ENCODE measurements around the gene JAKMIP1. TPM values are rescaled to one million over a fixed set of nuclear protein-coding genes. Genes with fewer than 3 reads are reported as not detected.
"Not testable (repeated sequence)": the region's sequence is repeated elsewhere in the genome, so short reads cannot be mapped to it uniquely, and the experiment has no call there.

The JAKMIP1 gene
- total and polyA plus RNA-seq, 3 experiments from 2014 or later: 12.7 to 26.1 (median 14.2) TPM

DNA sequence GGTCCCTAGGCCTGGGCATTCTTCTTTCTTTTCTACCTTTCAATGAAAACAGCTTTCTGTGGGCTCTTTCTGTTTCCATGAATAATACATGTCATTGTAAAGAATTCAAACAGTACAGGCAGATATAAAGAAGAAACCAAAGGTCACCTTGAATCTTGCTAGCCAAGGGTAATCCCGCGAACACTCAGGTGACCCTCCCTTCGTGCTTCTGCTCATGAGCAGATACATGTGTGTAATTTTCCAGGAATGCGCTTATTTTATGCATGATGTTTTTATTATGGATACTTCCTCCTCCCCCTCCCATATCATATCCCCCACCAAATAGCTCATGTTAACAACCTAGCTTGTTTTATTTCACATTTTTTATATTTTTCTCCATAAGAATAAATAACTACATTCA, 9.6 kb upstream of the JAKMIP1 start:
- no peaks in the 10 kb centered on the region for H3K4me1 Mint-ChIP-seq
- H3K36me3 Mint-ChIP-seq: no peaks in the 10 kb centered on the region
- DNase-seq: no peak
- no peaks in the 10 kb centered on the region for H3K27me3 ChIP-seq (ENCODE audit: insufficient read depth, low read length, poor library complexity, severe bottlenecking)
- H3K4me3 Mint-ChIP-seq: no peak overlapping the region
- no peaks in the 10 kb centered on the region for H3K4me1 ChIP-seq (ENCODE audit: insufficient read depth, low read length)
- CTCF ChIA-PET: no interaction called here
- POLR2A ChIA-PET: no interaction called here
- H3K27ac ChIP-seq (ENCODE audit: low read depth, low read length): no peak overlapping the region
- no peak overlapping the region for H3K27ac Mint-ChIP-seq
- H3K27me3 Mint-ChIP-seq: peaks cover 1 to 3% of the 10 kb centered on the region in 2 donors
- H3K9me3 Mint-ChIP-seq: peaks cover 0 to 4% (median 0%) of the 10 kb centered on the region in 5 donors
- no peak overlapping the region for H3K4me3 ChIP-seq (ENCODE audit: low read length)
- no peaks in the 10 kb centered on the region for H3K36me3 ChIP-seq (ENCODE audit: insufficient read depth, low read length)
- no peaks in the 10 kb centered on the region for H3K9me3 ChIP-seq (ENCODE audit: low read length)

DNA sequence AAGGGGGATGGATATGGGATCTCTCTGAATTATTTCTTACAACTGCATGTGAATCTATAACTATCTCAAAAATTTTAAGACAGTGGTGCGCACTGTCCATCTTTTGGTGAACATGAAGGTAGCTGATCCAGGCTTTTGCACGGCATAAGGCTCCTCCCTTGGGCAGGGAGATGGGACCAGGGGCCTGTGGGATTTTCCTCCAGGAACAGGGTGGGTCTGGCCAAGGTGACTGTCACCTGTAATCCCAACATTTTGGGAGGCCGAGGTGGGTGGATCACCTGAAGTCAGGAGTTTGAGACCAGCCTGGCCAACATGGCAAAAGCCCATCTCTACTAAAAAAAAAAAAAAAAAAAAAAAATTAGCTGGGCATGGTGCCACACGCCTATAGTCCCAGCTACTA, 8.9 kb upstream of the JAKMIP1 start:
- H3K27ac ChIP-seq (ENCODE audit: low read depth, low read length); CTCF ChIA-PET; H3K27me3 Mint-ChIP-seq; H3K4me1 ChIP-seq (ENCODE audit: insufficient read depth, low read length); DNase-seq; POLR2A ChIA-PET; H3K9me3 ChIP-seq (ENCODE audit: low read length); H3K4me3 Mint-ChIP-seq; H3K27me3 ChIP-seq (ENCODE audit: insufficient read depth, low read length, poor library complexity, severe bottlenecking); H3K4me3 ChIP-seq (ENCODE audit: low read length); H3K4me1 Mint-ChIP-seq; H3K36me3 Mint-ChIP-seq; H3K9me3 Mint-ChIP-seq; H3K36me3 ChIP-seq (ENCODE audit: insufficient read depth, low read length): not testable (repeated sequence)
- H3K27ac Mint-ChIP-seq: peak overlapping the region in 1 of 8 donors; percentile 6

DNA sequence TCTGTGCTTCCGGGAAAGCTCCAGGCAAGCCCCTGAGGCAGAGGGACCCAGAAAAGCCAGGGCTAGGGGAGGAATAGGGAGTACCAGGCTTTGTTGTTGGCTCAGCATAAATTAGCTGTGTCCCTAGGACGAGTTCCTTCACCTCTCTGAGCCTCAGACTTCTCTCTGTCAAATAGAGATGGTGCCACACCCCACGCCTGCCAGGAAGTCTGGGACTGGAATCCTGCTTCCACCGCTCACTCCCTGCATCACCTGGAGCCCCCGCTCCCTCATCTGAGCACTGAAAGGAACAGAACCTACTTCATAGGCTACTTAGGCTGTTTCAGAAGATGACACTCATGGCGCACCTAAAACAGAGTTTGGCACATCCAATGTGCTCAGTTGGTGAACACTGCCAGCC, 8.1 kb upstream of the JAKMIP1 start:
- no peak for DNase-seq
- ChIA-PET CTCF (no interaction called here), POLR2A (no interaction called here)
- Histone ChIP-seq H3K4me3 (ENCODE audit: low read length) (no peak overlapping the region), H3K27ac (ENCODE audit: low read depth, low read length) (no peak overlapping the region), H3K27me3 (ENCODE audit: insufficient read depth, low read length, poor library complexity, severe bottlenecking) (no peaks in the 10 kb centered on the region), H3K36me3 (ENCODE audit: insufficient read depth, low read length) (no peaks in the 10 kb centered on the region), H3K9me3 (ENCODE audit: low read length) (no peaks in the 10 kb centered on the region), H3K4me1 (ENCODE audit: insufficient read depth, low read length) (no peaks in the 10 kb centered on the region)
- peaks cover 0 to 4% (median 0%) of the 10 kb centered on the region in 5 donors for H3K9me3 Mint-ChIP-seq
- no peaks in the 10 kb centered on the region for H3K4me1 Mint-ChIP-seq
- no peaks in the 10 kb centered on the region for H3K36me3 Mint-ChIP-seq
- H3K4me3 Mint-ChIP-seq: no peak overlapping the region
- no peak overlapping the region for H3K27ac Mint-ChIP-seq
- peaks cover 0 to 1% of the 10 kb centered on the region in 2 donors for H3K27me3 Mint-ChIP-seq

DNA sequence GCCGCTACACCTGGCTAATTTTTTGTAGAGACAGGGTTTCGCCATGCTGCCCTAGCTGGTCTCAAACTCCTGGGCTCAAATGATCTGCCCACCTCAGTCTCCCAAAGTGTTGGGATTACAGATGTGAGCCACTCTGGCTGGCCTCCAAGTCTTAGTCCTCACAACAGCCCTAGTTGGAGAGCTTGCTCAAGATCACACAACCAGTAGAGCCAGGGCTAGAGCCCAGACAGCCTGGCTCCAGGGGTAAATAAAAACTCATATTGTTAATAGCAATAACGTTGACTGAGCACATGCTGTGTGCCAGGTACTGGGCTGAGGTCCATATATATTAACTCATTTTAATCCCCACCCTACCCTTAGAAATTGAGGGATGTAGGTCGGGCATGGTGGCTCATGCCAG, 7.3 kb upstream of the JAKMIP1 start:
- Histone ChIP-seq H3K4me3 (ENCODE audit: low read length) (no peak overlapping the region), H3K27ac (ENCODE audit: low read depth, low read length) (no peak overlapping the region), H3K4me1 (ENCODE audit: insufficient read depth, low read length) (no peaks in the 10 kb centered on the region), H3K27me3 (ENCODE audit: insufficient read depth, low read length, poor library complexity, severe bottlenecking) (no peaks in the 10 kb centered on the region), H3K36me3 (ENCODE audit: insufficient read depth, low read length) (no peaks in the 10 kb centered on the region), H3K9me3 (ENCODE audit: low read length) (no peaks in the 10 kb centered on the region)
- ChIA-PET CTCF (no interaction called here), POLR2A (no interaction called here)
- Mint-ChIP-seq H3K36me3 (no peaks in the 10 kb centered on the region), H3K27me3 (peaks cover 0 to 3% of the 10 kb centered on the region in 2 donors), H3K4me3 (no peak overlapping the region), H3K9me3 (no peaks in the 10 kb centered on the region), H3K27ac (no peak overlapping the region), H3K4me1 (no peaks in the 10 kb centered on the region)
- no peak for DNase-seq

DNA sequence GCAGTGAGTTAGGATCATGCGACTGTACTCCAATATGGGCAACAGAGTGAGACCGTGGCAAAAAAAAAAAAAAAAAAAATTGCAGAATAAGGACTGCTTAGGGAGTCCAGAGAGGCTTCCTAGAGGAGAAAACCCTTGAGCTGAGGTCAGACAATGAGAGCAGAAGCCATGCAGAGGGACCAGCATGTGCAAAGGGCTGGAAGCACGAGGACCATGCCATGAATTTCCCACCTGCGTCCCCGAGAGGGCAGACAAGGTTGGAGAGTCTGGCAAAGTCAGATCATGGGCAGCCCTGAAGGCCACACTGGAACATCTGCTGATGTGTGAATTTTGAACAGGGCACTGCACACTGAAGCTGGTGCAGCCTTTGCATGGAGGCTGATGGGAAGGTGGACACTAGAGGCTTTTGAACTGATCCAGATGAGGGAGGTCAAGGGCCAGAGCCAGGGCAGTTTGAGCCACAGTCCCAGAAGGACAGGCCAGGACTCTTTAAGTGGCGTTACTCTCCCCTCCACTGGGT, 6.5 kb upstream of the JAKMIP1 start:
- no peak overlapping the region for H3K27ac ChIP-seq (ENCODE audit: low read depth, low read length)
- Mint-ChIP-seq H3K27ac (peak overlapping the region in 1 of 8 donors; percentile 32), H3K4me3 (no peak overlapping the region), H3K4me1 (peaks cover 0 to 2% (median under 1%) of the 10 kb centered on the region in 3 donors), H3K36me3 (no peaks in the 10 kb centered on the region), H3K9me3 (peaks cover 0 to 1% (median 0%) of the 10 kb centered on the region in 5 donors), H3K27me3 (peaks cover 0 to 3% of the 10 kb centered on the region in 2 donors)
- H3K9me3 ChIP-seq (ENCODE audit: low read length): no peaks in the 10 kb centered on the region
- CTCF ChIA-PET: no interaction called here
- POLR2A ChIA-PET: no interaction called here
- H3K4me3 ChIP-seq (ENCODE audit: low read length): no peak overlapping the region
- no peaks in the 10 kb centered on the region for H3K36me3 ChIP-seq (ENCODE audit: insufficient read depth, low read length)
- no peaks in the 10 kb centered on the region for H3K27me3 ChIP-seq (ENCODE audit: insufficient read depth, low read length, poor library complexity, severe bottlenecking)
- no peaks in the 10 kb centered on the region for H3K4me1 ChIP-seq (ENCODE audit: insufficient read depth, low read length)
- no peak for DNase-seq

DNA sequence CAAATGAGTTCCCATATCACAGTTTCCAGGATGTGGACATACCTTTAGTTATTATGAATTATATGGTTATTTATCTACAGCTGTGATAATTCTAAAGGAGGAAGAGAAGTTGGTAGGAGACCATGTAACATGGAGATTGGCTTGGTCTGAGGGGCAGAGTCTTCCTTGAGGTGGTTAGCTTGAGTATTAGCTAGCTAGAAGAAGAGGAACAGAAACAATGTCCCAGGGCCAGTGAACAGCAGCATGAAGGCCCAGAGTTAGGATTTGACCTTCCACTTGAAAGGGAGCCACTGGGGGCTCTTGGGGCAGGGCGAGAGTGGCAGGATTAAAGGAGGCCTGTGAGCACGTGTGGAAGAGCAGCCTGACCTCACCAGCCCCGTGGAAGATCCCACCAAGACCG, 5.6 kb upstream of the JAKMIP1 start:
- H3K27me3 ChIP-seq (ENCODE audit: insufficient read depth, low read length, poor library complexity, severe bottlenecking): no peaks in the 10 kb centered on the region
- peak overlapping the region in 1 of 7 donors; percentile 25 for H3K4me3 Mint-ChIP-seq
- H3K4me1 ChIP-seq (ENCODE audit: insufficient read depth, low read length): peaks cover 2% of the 10 kb centered on the region
- H3K27me3 Mint-ChIP-seq: peaks cover 0 to 3% of the 10 kb centered on the region in 2 donors
- H3K27ac Mint-ChIP-seq: no peak overlapping the region
- no peaks in the 10 kb centered on the region for H3K9me3 ChIP-seq (ENCODE audit: low read length)
- DNase-seq: no peak
- no peaks in the 10 kb centered on the region for H3K36me3 Mint-ChIP-seq
- peaks cover 0 to 6% (median 2%) of the 10 kb centered on the region in 5 donors for H3K9me3 Mint-ChIP-seq
- ChIA-PET POLR2A (no interaction called here), CTCF (no interaction called here)
- H3K27ac ChIP-seq (ENCODE audit: low read depth, low read length): no peak overlapping the region
- H3K36me3 ChIP-seq (ENCODE audit: insufficient read depth, low read length): no peaks in the 10 kb centered on the region
- no peak overlapping the region for H3K4me3 ChIP-seq (ENCODE audit: low read length)
- H3K4me1 Mint-ChIP-seq: peaks cover 8 to 10% (median 9%) of the 10 kb centered on the region in 3 donors

DNA sequence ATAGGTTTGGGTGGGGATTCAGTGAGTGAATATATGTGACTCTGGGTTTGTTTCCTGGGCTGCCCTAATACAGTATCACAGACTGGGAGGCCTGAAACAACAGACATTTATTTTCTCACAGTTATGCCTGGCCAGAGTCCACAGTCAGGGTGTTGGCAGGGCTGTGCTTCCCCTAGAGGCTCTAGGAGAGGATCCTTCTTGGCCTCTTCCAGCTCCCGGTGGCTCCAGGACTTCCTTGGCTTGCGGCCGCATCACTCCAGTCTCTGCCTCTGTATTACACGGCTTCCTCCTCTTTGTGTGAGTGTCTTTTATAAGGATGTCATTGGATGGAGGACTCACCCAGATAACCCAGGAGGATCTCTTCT, 5.2 kb upstream of the JAKMIP1 start:
- Histone ChIP-seq H3K36me3 (ENCODE audit: insufficient read depth, low read length) (no peaks in the 10 kb centered on the region), H3K27ac (ENCODE audit: low read depth, low read length) (no peak overlapping the region), H3K4me3 (ENCODE audit: low read length) (no peak overlapping the region), H3K9me3 (ENCODE audit: low read length) (no peaks in the 10 kb centered on the region), H3K27me3 (ENCODE audit: insufficient read depth, low read length, poor library complexity, severe bottlenecking) (no peaks in the 10 kb centered on the region), H3K4me1 (ENCODE audit: insufficient read depth, low read length) (peaks cover 5% of the 10 kb centered on the region)
- no peak overlapping the region for H3K27ac Mint-ChIP-seq
- no peak for DNase-seq
- CTCF ChIA-PET: no interaction called here
- peak overlapping the region in 1 of 7 donors; percentile 25 for H3K4me3 Mint-ChIP-seq
- peaks cover 0 to 3% of the 10 kb centered on the region in 2 donors for H3K27me3 Mint-ChIP-seq
- peaks cover 0 to 6% (median 2%) of the 10 kb centered on the region in 5 donors for H3K9me3 Mint-ChIP-seq
- peaks cover 9 to 12% (median 10%) of the 10 kb centered on the region in 3 donors for H3K4me1 Mint-ChIP-seq
- H3K36me3 Mint-ChIP-seq: no peaks in the 10 kb centered on the region
- POLR2A ChIA-PET: no interaction called here

DNA sequence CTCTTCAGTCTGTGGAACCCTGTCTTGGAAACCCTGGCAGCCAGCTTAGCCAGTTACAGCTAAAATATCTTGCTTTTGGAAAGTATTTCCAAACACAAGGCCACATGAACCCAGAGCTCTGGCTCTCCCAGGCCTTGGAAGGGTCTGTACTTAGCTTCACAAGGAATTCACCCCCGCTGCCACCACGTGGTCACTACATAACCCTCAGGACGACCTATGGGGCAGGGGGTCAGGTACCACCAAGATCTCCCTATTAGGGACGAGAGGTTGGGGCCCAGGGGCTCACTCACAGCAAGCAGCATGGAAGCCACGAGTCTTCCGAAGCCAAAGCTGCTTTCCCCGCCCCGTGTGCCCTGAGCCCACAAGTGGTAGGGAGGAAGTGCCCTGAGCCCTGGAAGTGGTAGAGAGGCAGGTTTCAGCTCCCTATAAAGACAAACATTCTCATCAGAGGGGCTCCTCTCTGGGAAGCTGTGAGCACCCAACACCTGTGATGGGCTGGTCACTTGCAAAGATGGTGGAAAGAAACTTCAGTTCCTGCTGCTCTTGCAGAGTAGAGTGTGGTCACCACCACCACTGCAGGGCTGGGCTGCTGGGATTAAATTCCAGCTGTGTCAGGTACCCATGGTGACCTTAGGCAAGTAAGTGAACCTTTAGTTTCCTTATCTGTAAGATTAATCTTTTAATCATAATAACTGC, 4.7 kb upstream of the JAKMIP1 start:
- Mint-ChIP-seq H3K9me3 (peaks cover 0 to 6% (median 2%) of the 10 kb centered on the region in 5 donors), H3K4me3 (no peak overlapping the region), H3K27me3 (peaks cover 0 to 4% of the 10 kb centered on the region in 2 donors), H3K36me3 (no peaks in the 10 kb centered on the region), H3K4me1 (peaks cover 9 to 12% (median 10%) of the 10 kb centered on the region in 3 donors), H3K27ac (peak overlapping the region in 1 of 8 donors; percentile 17)
- H3K9me3 ChIP-seq (ENCODE audit: low read length): no peaks in the 10 kb centered on the region
- ChIA-PET CTCF (no interaction called here), POLR2A (no interaction called here)
- no peaks in the 10 kb centered on the region for H3K36me3 ChIP-seq (ENCODE audit: insufficient read depth, low read length)
- H3K27ac ChIP-seq (ENCODE audit: low read depth, low read length): no peak overlapping the region
- no peaks in the 10 kb centered on the region for H3K27me3 ChIP-seq (ENCODE audit: insufficient read depth, low read length, poor library complexity, severe bottlenecking)
- no peak overlapping the region for H3K4me3 ChIP-seq (ENCODE audit: low read length)
- peaks cover 5% of the 10 kb centered on the region for H3K4me1 ChIP-seq (ENCODE audit: insufficient read depth, low read length)
- no peak for DNase-seq
